ENCODE data around the gene EGR4.
"Not testable (repeated sequence)": the region's sequence is repeated elsewhere in the genome, so short reads cannot be mapped to it uniquely, and the experiment has no call there.

The EGR4 gene

GRCh38 chr2:73263540-73264331 lies 29.6 kb downstream of the EGR4 start:
- no peak for DNase-seq (ENCODE audit: low read depth, low spot score)

- not testable (repeated sequence) for DNase-seq (ENCODE audit: low read depth, low spot score)
Measured at GRCh38 chr2:73262691-73263429, 30.5 kb downstream of the EGR4 start.

GRCh38 chr2:73262108-73262651 lies 31.2 kb downstream of the EGR4 start:
- no peak for DNase-seq (ENCODE audit: low read depth, low spot score)

- DNase-seq (ENCODE audit: low read depth, low spot score): no peak
Measured at GRCh38 chr2:73260338-73260984, 32.9 kb downstream of the EGR4 start.

- no peak for DNase-seq (ENCODE audit: low read depth, low spot score)
Measured at GRCh38 chr2:73259704-73260337, 33.5 kb downstream of the EGR4 start.

GRCh38 chr2:73259276-73259675 lies 34.1 kb downstream of the EGR4 start:
- no peak for DNase-seq (ENCODE audit: low read depth, low spot score)

- no peak for DNase-seq (ENCODE audit: low read depth, low spot score)
Measured at GRCh38 chr2:73258913-73259215, 34.5 kb downstream of the EGR4 start.

- DNase-seq (ENCODE audit: low read depth, low spot score): no peak
Measured at GRCh38 chr2:73258186-73258912, 35.0 kb downstream of the EGR4 start.

- DNase-seq (ENCODE audit: low read depth, low spot score): no peak
Measured at GRCh38 chr2:73257425-73258125, 35.8 kb downstream of the EGR4 start.

GRCh38 chr2:73257021-73257420 lies 36.3 kb downstream of the EGR4 start:
- DNase-seq (ENCODE audit: low read depth, low spot score): no peak

GRCh38 chr2:73256618-73256922 lies 36.8 kb downstream of the EGR4 start:
- DNase-seq (ENCODE audit: low read depth, low spot score): no peak

- DNase-seq (ENCODE audit: low read depth, low spot score): no peak
Measured at GRCh38 chr2:73255907-73256617, 37.3 kb downstream of the EGR4 start.

GRCh38 chr2:73255007-73255644 lies 38.2 kb downstream of the EGR4 start:
- DNase-seq (ENCODE audit: low read depth, low spot score): no peak

- no peak for DNase-seq (ENCODE audit: low read depth, low spot score)
Measured at GRCh38 chr2:73254343-73255006, 38.9 kb downstream of the EGR4 start.

GRCh38 chr2:73253901-73254300 lies 39.4 kb downstream of the EGR4 start:
- no peak for DNase-seq (ENCODE audit: low read depth, low spot score)

- DNase-seq (ENCODE audit: low read depth, low spot score): no peak
Measured at GRCh38 chr2:73253400-73253799, 39.9 kb downstream of the EGR4 start.

- no peak for DNase-seq (ENCODE audit: low read depth, low spot score)
Measured at GRCh38 chr2:73252238-73253027, 40.9 kb downstream of the EGR4 start.

All from iPS DF 19.7 (cell line).